Heart right ventricle (tissue), 16 donors: ENCODE results near the gene MAD1L1. TPM values are rescaled to one million over a fixed set of nuclear protein-coding genes. Genes with fewer than 3 reads are reported as not detected.

Experiments used
- ATAC-seq, 8 donors: fragments of 200-7000 bp; cut with Tn5 transposase; one replicate each; pipeline ENCODE4 v1.9.1; 2020; ENCODE audit warnings: mild to moderate bottlenecking in 8 of 8, moderate library complexity in 8 of 8, moderate number of reproducible peaks in 1 of 8
- DNase-seq, 2 donors: peaks; one replicate each; pipeline ENCODE4 v3.0.0-alpha.2; 2020
- H3K27ac ChIP-seq, 10 donors: fragments of 200-600 bp; sonication (generic) in 2 of 10; one replicate each; pipeline versions ENCODE4 v1.5.0 to v1.8.0; 2020 to 2022; ENCODE audit warnings: mild to moderate bottlenecking in 3 of 10
- H3K27me3 ChIP-seq, 7 donors: fragments of 200-600 bp; one replicate each; pipeline ENCODE4 v1.8.0; 2021 to 2022; ENCODE audit warnings: mild to moderate bottlenecking in 2 of 7
- H3K36me3 ChIP-seq, 9 donors: fragments of 200-600 bp; sonication (generic) in 1 of 9; one replicate each; pipeline versions ENCODE4 v1.5.0 to v1.8.0; 2020 to 2022; ENCODE audit warnings: mild to moderate bottlenecking in 2 of 9
- H3K4me1 ChIP-seq, 9 donors: fragments of 200-600 bp; sonication (generic) in 1 of 9; one replicate each; pipeline versions ENCODE4 v1.5.0 to v1.8.0; 2020 to 2022; ENCODE audit warnings: mild to moderate bottlenecking in 4 of 9
- H3K4me3 ChIP-seq, 10 donors: fragments of 200-600 bp; sonication (generic) in 2 of 10; one replicate each; pipeline versions ENCODE4 v1.5.0 to v1.8.0; 2020 to 2022; ENCODE audit warnings: mild to moderate bottlenecking in 7 of 10, moderate library complexity in 2 of 10
- H3K9me3 ChIP-seq, 11 donors: fragments of 200-600 bp in 10 of 11; sonication (generic) in 2 of 11; one replicate each; pipeline versions ENCODE4 v1.5.0 to v1.8.0; 2013 to 2022; ENCODE audit warnings: mild to moderate bottlenecking in 2 of 11, control low read depth in 1 of 11, moderate library complexity in 1 of 11
- WGBS, 2 donors: extraction: QIAGEN DNeasy Blood & Tissue Kit; methylation state at CpG; one replicate each; pipeline ENCODE4 v1.1.7; 2013; ENCODE audit warnings: inconsistent platforms in 1 of 2; 5-methylcytosine and 5-hydroxymethylcytosine counted together
- intact Hi-C, 10 donors: fragments of 100-400 bp; cut with DNase I; formaldehyde crosslinking; loops; one replicate each; pipeline versions ENCODE4 v1.11.1 to v1.14.2; 2022
- polyA plus RNA-seq, 2 donors: library from polyadenylated mRNA; stranded (reverse); fragments of 200-250 nt; gene quantifications; one replicate each; pipeline ENCODE4 v1.2.3, GENCODE V29; 2013
- total RNA-seq, 10 donors: library from RNA; stranded (reverse); fragmentation: NEBNext Ultra II Directional in 3 of 10; extraction: Animal tissue kit (Norgen Biotek cat#: 25700) in 3 of 10; gene quantifications; one replicate each; pipeline versions ENCODE4 v1.2.1 to v1.2.4, GENCODE V29; 2021 to 2023
- TF ChIP-seq, protein P1 (sequence below), 9 donors: fragments of 200-600 bp; sonication (generic) in 2 of 9; IDR thresholded peaks; one replicate each; pipeline versions ENCODE4 v1.5.0 to v1.8.0; 2021 to 2022; ENCODE audit warnings: antibody characterized with exemption in 9 of 9, mild to moderate bottlenecking in 5 of 9, moderate library complexity in 1 of 9
- donor health status: Arrhythmogenic right ventricular cardiomyopathy.
- donor health status: ischemic (EF 13 %, LVEDD 7.1; RV severe dilation, severe dysfunction).
- donor health status: healthy with polysubstance abuse.
- donor health status: DM: no; HTN: yes; CAD: no.
- donor health status: DM: no; HTN: no; CAD: no.
- donor health status: ischemic (EF 25% LVEDD 6.9; RV normal size, moderate dysfunction).
- donor health status: ischemic (EF 25% LVEDD 5.7; RV mildly dilated, moderate dysfunction).
- donor health status: healthy.
- donor health status: DM: yes; HTN: yes; CAD: no.
- donor health status: Ischemic cardiomyopathy.
- donor health status: ischemic (EF 35%, LVEDD 5.7; RV mildly dilated, moderate dysfunction).
- donor health status: nonischemic (EF 11% LVEDD 7.7; RV severe dilation, severe dysfunction).
- donor health status: DM: yes; HTN: yes; CAD: no.
- donor health status: PGD.
- donor health status: ischemic (EF 29% LVEDD 5.4; RV normal size, mild dysfunction).
- donor health status: nonischemic (EF 23%, LVEDD 6.1; RV moderate dilation, normal function).

Gene MAD1L1
- total and polyA plus RNA-seq, 12 donors = 13.8 to 46.8 (median 20.2) TPM

DNA sequence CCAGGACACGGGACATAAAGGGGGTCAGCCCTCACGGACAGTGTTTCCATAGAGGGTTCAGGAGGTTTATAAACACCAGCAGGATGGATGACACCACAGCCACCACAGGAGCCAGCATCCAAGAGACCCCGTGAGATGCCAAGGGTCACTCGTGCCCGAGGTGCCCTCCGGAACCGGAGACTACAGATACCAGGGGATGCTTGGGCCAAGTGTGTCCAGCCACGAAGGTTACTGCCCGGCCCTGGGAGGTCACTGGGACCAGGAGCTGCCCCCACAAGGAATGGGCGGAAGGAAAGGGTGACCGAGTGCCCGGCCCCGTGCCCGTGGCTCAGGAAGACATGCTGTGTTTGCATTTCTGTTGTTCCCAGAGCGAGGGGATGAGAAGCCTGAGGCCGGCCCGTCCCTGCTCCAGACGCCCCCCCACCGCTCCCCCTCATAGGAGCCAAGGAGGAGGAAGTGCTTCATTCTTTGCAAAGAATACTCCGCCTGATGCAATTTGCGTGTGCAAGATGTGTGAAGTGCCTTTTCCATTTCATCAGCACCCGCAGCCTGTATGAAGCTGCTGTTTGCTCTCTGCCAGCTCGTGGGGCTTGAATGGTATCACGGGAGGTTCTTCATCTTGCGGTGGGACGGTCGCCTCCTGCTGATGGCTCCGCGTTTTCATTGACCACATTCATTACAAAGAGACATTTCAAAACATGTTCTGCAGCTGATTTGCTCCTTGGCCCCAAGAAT lies 386.2 kb downstream of the MAD1L1 start:
- WGBS, 2 donors = 93 to 95% methylated on average over 29 of the region's 29 CpGs

DNA sequence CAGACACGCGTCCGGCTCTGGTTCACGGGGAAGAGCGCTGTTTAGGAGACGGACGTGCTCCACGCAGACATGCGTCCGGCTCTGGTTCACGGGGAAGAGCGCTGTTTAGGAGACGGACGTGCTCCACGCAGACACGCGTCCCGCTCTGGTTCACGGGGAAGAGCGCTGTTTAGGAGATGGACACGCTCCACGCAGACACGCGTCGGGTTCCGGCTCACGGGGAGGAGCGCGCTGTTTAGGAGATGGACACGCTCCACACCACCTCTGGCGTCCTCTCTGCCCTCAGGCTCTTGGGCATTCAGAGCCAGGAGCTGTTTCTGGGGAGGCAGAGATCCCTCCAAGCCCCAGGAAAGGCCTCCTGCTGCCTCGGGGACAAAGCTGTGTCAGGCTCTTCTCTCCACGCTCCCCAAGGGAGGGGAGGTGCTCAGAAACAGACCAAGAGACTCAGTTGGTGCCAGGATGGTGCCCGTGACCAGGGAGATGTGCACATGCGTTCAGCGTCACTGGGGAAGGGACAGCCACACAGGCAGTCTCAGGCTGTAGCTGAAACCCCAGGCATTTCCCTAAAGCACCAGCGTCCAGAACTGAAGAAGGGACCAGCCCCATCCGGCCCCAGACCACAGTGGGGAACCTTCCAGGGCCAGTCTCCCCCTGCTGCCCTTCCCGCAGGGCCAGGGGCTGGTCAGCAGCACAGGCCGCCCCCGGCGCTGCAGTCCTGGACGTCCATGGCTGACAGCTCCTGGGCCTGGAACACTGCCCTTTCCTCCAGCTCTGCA lies 387.0 kb downstream of the MAD1L1 start:
- no peak overlapping the region for H3K27ac ChIP-seq
- 93 to 95% methylated on average over 43 of the region's 43 CpGs for WGBS, 2 donors
- ATAC-seq (no peak), DNase-seq (peak in 1 of 2 donors; percentile 7)
- no peaks in the 10 kb centered on the region for H3K9me3 ChIP-seq
- no peaks in the 10 kb centered on the region for H3K4me1 ChIP-seq
- intact Hi-C loops = no loop called here
- H3K4me3 ChIP-seq = no peak overlapping the region
- TF ChIP-seq, protein P1, sequence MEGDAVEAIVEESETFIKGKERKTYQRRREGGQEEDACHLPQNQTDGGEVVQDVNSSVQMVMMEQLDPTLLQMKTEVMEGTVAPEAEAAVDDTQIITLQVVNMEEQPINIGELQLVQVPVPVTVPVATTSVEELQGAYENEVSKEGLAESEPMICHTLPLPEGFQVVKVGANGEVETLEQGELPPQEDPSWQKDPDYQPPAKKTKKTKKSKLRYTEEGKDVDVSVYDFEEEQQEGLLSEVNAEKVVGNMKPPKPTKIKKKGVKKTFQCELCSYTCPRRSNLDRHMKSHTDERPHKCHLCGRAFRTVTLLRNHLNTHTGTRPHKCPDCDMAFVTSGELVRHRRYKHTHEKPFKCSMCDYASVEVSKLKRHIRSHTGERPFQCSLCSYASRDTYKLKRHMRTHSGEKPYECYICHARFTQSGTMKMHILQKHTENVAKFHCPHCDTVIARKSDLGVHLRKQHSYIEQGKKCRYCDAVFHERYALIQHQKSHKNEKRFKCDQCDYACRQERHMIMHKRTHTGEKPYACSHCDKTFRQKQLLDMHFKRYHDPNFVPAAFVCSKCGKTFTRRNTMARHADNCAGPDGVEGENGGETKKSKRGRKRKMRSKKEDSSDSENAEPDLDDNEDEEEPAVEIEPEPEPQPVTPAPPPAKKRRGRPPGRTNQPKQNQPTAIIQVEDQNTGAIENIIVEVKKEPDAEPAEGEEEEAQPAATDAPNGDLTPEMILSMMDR (IDR thresholded peaks at IDR 0.05) = no peak
- H3K27me3 ChIP-seq = no peaks in the 10 kb centered on the region
- peaks cover 0 to 3% (median 0%) of the 10 kb centered on the region in 9 donors for H3K36me3 ChIP-seq

More for the DNA sequence above, 386.2 kb downstream of the MAD1L1 start:
- H3K4me3 ChIP-seq = no peak overlapping the region
- ATAC-seq = no peak
- no peak overlapping the region for H3K27ac ChIP-seq
- H3K27me3 ChIP-seq = no peaks in the 10 kb centered on the region
- intact Hi-C loops = no loop called here
- TF ChIP-seq, protein P1 (IDR thresholded peaks at IDR 0.05) = no peak
- H3K36me3 ChIP-seq = peaks cover 0 to 3% (median 0%) of the 10 kb centered on the region in 9 donors
- no peaks in the 10 kb centered on the region for H3K4me1 ChIP-seq
- peak in 1 of 2 donors; percentile 5 for DNase-seq
- no peaks in the 10 kb centered on the region for H3K9me3 ChIP-seq

DNA sequence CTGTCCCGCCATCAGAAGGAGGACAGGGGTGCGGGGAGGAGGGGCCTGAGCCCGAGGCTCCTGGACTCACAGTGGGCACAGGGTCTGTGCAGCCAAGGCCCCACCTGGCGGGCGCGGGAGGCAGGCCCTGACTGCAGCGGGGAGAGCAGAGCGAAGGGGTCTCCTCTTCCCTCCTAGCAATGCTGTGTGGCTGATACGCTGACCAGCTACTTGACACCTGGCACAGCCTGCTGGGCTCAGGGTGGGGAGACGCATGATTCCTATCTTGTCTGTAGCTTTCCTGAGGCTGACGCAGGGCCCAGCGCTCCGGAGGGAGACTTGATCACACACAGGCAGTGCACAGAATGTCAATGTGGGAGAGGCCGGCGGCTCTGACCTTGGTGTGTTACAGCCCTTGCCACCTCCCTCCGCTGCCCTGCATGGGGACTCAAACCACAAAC lies 387.8 kb downstream of the MAD1L1 start:
- intact Hi-C loops = no loop called here
- 96% methylated on average over 16 of the region's 16 CpGs for WGBS, 2 donors

More for the DNA sequence above, 387.8 kb downstream of the MAD1L1 start:
- Histone ChIP-seq H3K4me3 (no peak overlapping the region), H3K27me3 (no peaks in the 10 kb centered on the region), H3K27ac (no peak overlapping the region), H3K9me3 (no peaks in the 10 kb centered on the region), H3K4me1 (no peaks in the 10 kb centered on the region), H3K36me3 (peaks cover 0 to 3% (median 0%) of the 10 kb centered on the region in 9 donors)
- TF ChIP-seq, protein P1 (IDR thresholded peaks at IDR 0.05) = no peak
- ATAC-seq = no peak
- peak in 1 of 2 donors; percentile 7 for DNase-seq
